K562 (cell line): Measurements from ENCODE around the gene TIMP2. TPM values are rescaled to one million over a fixed set of nuclear protein-coding genes. Genes with fewer than 3 reads are reported as not detected.

ENCODE experiments used
- ATAC-seq: fragments of 200-7000 bp; cut with Tn5 transposase; 3 replicates; pipeline ENCODE4 v1.9.1; 2020; ENCODE audit warnings: moderate library complexity
- BruUV-seq: library from RNA; stranded (reverse); fragments of 400-500 nt; replicated peaks from 2 replicates; lab custom pipeline; 2021; lab: Mats Ljungman, UMichigan
- CTCF ChIA-PET: fragments of 300-600 bp; formaldehyde crosslinking; extraction: SDS; loops from one replicate; lab custom pipeline; 2021; ENCODE audit warnings: low intra/inter-chr PET ratio; lab: Yijun Ruan, JAX
- POLR2A ChIA-PET: fragments of 300-600, 350-650 bp; sonication (Branson Sonifier 250); formaldehyde crosslinking; extraction: SDS; loops from one replicate; lab custom pipeline; 2021; ENCODE audit warnings: antibody characterized with exemption, inconsistent platforms; lab: Yijun Ruan, JAX
- DNase-seq, 4 experiments: peaks; one replicate each; pipeline versions ENCODE4 v3.0.0 to v3.0.0-alpha.2; 2011 to 2018; ENCODE audit warnings: low spot score in 3 of 4, mixed read lengths in 3 of 4; ENCODE audit errors: extremely low read depth in 1 of 4
- FAIRE-seq: peaks from 2 replicates; lab custom pipeline; 2011; peaks lifted over from hg19 to GRCh38; lab: Jason Lieb, UNC
- H2AFZ ChIP-seq: 2 replicates; pipeline ENCODE4 v1.6.0; 2011; ENCODE audit warnings: low read depth, low read length, control low read depth, inconsistent platforms
- H3K27ac ChIP-seq: fragments of 200-600 bp; 3 replicates; pipeline ENCODE4 v1.8.0; 2011; ENCODE audit warnings: low read depth, mild to moderate bottlenecking, control low read depth, inconsistent platforms, low read length, moderate library complexity, mixed read lengths; ENCODE audit errors: extremely low read depth
- H3K27me3 ChIP-seq, 2 experiments: fragments of 300-600 bp in 1 of 2; 2 replicates in 1 of 2; 3 replicates in 1 of 2; pipeline versions ENCODE4 v1.6.0 to v1.8.0; 2011; ENCODE audit warnings: inconsistent platforms in 2 of 2, low read length in 2 of 2, mild to moderate bottlenecking in 1 of 2, mixed read lengths in 1 of 2, moderate library complexity in 1 of 2; ENCODE audit not compliant: control insufficient read depth in 2 of 2, insufficient read depth in 2 of 2
- H3K36me3 ChIP-seq: fragments of 300-600 bp; 3 replicates; pipeline ENCODE4 v1.8.0; 2011; ENCODE audit warnings: mild to moderate bottlenecking, low read length, inconsistent platforms; ENCODE audit not compliant: control insufficient read depth, insufficient read depth
- H3K4me1 ChIP-seq, 2 experiments: fragments of 200-600 bp in 1 of 2; replicated peaks in 1 of 2; 2 replicates in 1 of 2; 3 replicates in 1 of 2; pipeline versions ENCODE4 v1.5.1 to v1.8.0; 2011; ENCODE audit warnings: inconsistent platforms in 2 of 2, low read length in 2 of 2, mild to moderate bottlenecking in 1 of 2, mixed read lengths in 1 of 2, moderate library complexity in 1 of 2; ENCODE audit not compliant: control insufficient read depth in 2 of 2, insufficient read depth in 2 of 2
- H3K4me2 ChIP-seq: 2 replicates; pipeline ENCODE4 v1.6.1; 2011; ENCODE audit warnings: low read length, control low read depth, inconsistent platforms, mixed read lengths; ENCODE audit not compliant: insufficient read depth
- H3K4me3 ChIP-seq: fragments of 200-600 bp; sonication (generic), shearing (Covaris generic); 2 replicates; pipeline ENCODE4 v1.5.1; 2016; ENCODE audit warnings: control low read depth, inconsistent platforms
- H3K79me2 ChIP-seq: fragments of 200-600 bp; 3 replicates; pipeline ENCODE4 v1.8.0; 2011; ENCODE audit warnings: low read length, inconsistent platforms; ENCODE audit not compliant: control insufficient read depth, insufficient read depth
- H3K9ac ChIP-seq, 2 experiments: 2 replicates each; pipeline versions ENCODE4 v1.6.0 to v1.6.1; 2011; ENCODE audit warnings: low read depth in 2 of 2, low read length in 2 of 2, control low read depth in 1 of 2, inconsistent platforms in 1 of 2, mild to moderate bottlenecking in 1 of 2, mixed read lengths in 1 of 2; ENCODE audit not compliant: insufficient read depth in 1 of 2
- H3K9me1 ChIP-seq: one replicate; pipeline ENCODE4 v1.6.0; 2011; ENCODE audit warnings: inconsistent platforms, mild to moderate bottlenecking, low read length, moderate library complexity; ENCODE audit not compliant: control insufficient read depth, insufficient read depth
- H3K9me3 ChIP-seq: replicated peaks from 2 replicates; pipeline ENCODE4 v1.5.1; 2011; ENCODE audit warnings: low read depth, low read length, inconsistent platforms; ENCODE audit not compliant: control insufficient read depth, insufficient read depth
- H4K20me1 ChIP-seq: replicated peaks from 2 replicates; pipeline ENCODE4 v1.6.1; 2011; ENCODE audit warnings: low read length, inconsistent platforms, mixed read lengths; ENCODE audit not compliant: control insufficient read depth, insufficient read depth
- BRF1 ChIP-seq: IDR thresholded peaks from 3 replicates; pipeline ENCODE4 v1.6.1; 2011; ENCODE audit warnings: borderline replicate concordance, mild to moderate bottlenecking; ENCODE audit not compliant: insufficient read length; ENCODE audit errors: extremely low read depth
- CBFB ChIP-seq: sonication (generic); formaldehyde crosslinking; IDR thresholded peaks from 2 replicates; pipeline ENCODE4 v1.4.0; 2020; ENCODE audit warnings: mild to moderate bottlenecking, missing genetic modification reagents
- E2F3 ChIP-seq: fragments of 250-450 bp; sonication (Bioruptor Pico); IDR thresholded peaks from 2 replicates; pipeline ENCODE4 v1.4.0; 2020; ENCODE audit warnings: mild to moderate bottlenecking
- ERF ChIP-seq: fragments of 450-650 bp; formaldehyde crosslinking; IDR thresholded peaks from 2 replicates; pipeline ENCODE4 v1.4.0; 2020; ENCODE audit warnings: mild to moderate bottlenecking, mixed read lengths
- MECOM ChIP-seq: fragments of 250-450 bp; sonication (Bioruptor Pico); IDR thresholded peaks from 2 replicates; pipeline ENCODE4 v1.8.0; 2022; ENCODE audit warnings: inconsistent platforms
- PHB2 ChIP-seq: fragments of 450-650 bp; IDR thresholded peaks from 2 replicates; pipeline ENCODE4 v1.6.1; 2017; ENCODE audit warnings: low read depth
- RNF2 ChIP-seq: sonication (generic); IDR thresholded peaks from 2 replicates; pipeline ENCODE4 v1.6.1; 2016
- SUPT5H ChIP-seq: fragments of 450-650 bp; IDR thresholded peaks from 2 replicates; pipeline ENCODE4 v1.6.1; 2016
- XRCC4 ChIP-seq: IDR thresholded peaks from one replicate; pipeline ENCODE4 v1.6.1; 2011; ENCODE audit not compliant: insufficient read depth, insufficient read length; ENCODE audit errors: extremely low read depth
- ZBTB12 ChIP-seq: fragments of 250-450 bp; sonication (Bioruptor Pico); IDR thresholded peaks from 2 replicates; pipeline ENCODE4 v1.4.0; 2020
- ZNF133 ChIP-seq: fragments of 250-450 bp; sonication (Bioruptor Pico); IDR thresholded peaks from 2 replicates; pipeline ENCODE4 v1.4.0; 2020; ENCODE audit warnings: mild to moderate bottlenecking
- ZNF778 ChIP-seq: fragments of 450-650 bp; formaldehyde crosslinking; IDR thresholded peaks from 2 replicates; pipeline ENCODE4 v1.4.0; 2020; ENCODE audit warnings: mild to moderate bottlenecking, moderate library complexity
- WGBS: fragments of 100-300 bp; shearing (Covaris generic); methylation state at CpG from one replicate; pipeline ENCODE4 v1.1.6; 2016; ENCODE audit warnings: low coverage, mixed read lengths; ENCODE audit not compliant: insufficient coverage; ENCODE audit errors: missing lambda C conversion rate; 5-methylcytosine and 5-hydroxymethylcytosine counted together
- in situ Hi-C: fragments of 300-500 bp; cut with MboI; formaldehyde crosslinking; loops from 4 replicates; pipeline ENCODE4 v1.15.0; 2018; ENCODE audit warnings: inconsistent platforms, mixed read lengths
- intact Hi-C: fragments of 100-400 bp; cut with micrococcal nuclease; formaldehyde crosslinking; loops from 2 replicates; pipeline ENCODE4 v1.14.2; 2022
- polyA plus RNA-seq, 8 experiments: library from polyadenylated mRNA; depleted of rRNA in 4 of 8; stranded (reverse) in 5 of 8; unstranded in 3 of 8; fragments of >200 nt; fragmentation: Nextera tagmentation in 2 of 8; fragmentation: Illumina TruSeq in 1 of 8; extraction: Ambion mirVana in 2 of 8; extraction: Trizol in 1 of 8; gene quantifications; 2 replicates each; pipeline versions ENCODE4 v1.2.1 to v1.2.3, GENCODE V29; 2011 to 2014; ENCODE audit warnings: inconsistent platforms in 1 of 8, missing spikeins in 1 of 8
- total RNA-seq, 7 experiments: library from RNA; depleted of rRNA in 6 of 7; stranded (reverse); fragments of >200 nt in 6 of 7; fragmentation: Illumina TruSeq in 2 of 7; extraction: Trizol in 2 of 7; gene quantifications; 2 replicates each; pipeline versions ENCODE4 v1.2.1 to v1.2.3, GENCODE V29; 2011 to 2021; ENCODE audit warnings: low replicate concordance in 1 of 7
- TF ChIP-seq, protein P1 (sequence below), 2 experiments: fragments of 250-450 bp in 1 of 2; fragments of 450-650 bp in 1 of 2; sonication (Bioruptor Pico) in 1 of 2; IDR thresholded peaks; 2 replicates each; pipeline versions ENCODE4 v1.6.1 to v1.8.0; 2016 to 2021; ENCODE audit warnings: mild to moderate bottlenecking in 2 of 2, moderate library complexity in 2 of 2, missing compliant biosample characterization in 1 of 2, missing genetic modification characterization in 1 of 2

Gene TIMP2
- total and polyA plus RNA-seq, 9 of the 15 experiments (the other 6 are each of a cell fraction or from before 2014, with no cell fraction given): 0.55 TPM; not detected in 8

DNA sequence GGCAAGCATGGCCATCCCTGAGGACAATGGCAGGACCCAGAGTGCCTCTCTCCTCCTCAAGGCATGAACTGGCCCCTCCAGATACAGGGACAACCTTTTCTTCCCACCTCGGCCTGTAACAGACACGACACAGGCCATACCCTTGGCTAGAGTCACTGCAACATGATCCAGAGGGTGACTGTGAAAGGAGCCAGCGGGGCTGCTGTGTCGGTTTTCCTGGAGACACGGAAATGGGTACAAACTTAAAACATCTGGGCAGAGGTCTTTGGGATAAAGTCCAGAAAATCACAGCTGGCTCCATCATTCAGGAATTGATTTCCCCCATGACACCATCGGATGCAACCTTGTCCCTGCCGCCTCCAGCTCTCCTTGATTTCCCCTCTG is 27.5 kb downstream of the TIMP2 start:
- FAIRE-seq: no peak
- Histone ChIP-seq H4K20me1 (peaks cover 4% of the 10 kb centered on the region; the same call in 1 of the 2 replicates), H3K9ac (no peak overlapping the region), H3K9me1 (peaks cover 2% of the 10 kb centered on the region), H3K27ac (no peak overlapping the region), H2AFZ (no peak overlapping the region), H3K79me2 (no peaks in the 10 kb centered on the region), H3K4me1 (peaks cover 0 to 10% of the 10 kb centered on the region in 2 experiments; a peak in 2 of 5 replicates), H3K4me2 (no peak overlapping the region), H3K4me3 (no peak overlapping the region), H3K36me3 (no peaks in the 10 kb centered on the region), H3K9me3 (no peaks in the 10 kb centered on the region; the same call in 1 of the 2 replicates), H3K27me3 (peaks cover 53 to 86% of the 10 kb centered on the region in 2 experiments)
- POLR2A ChIA-PET: interaction anchor here (0.7 kb wide), 1 partner anchor 589 kb away, joined by 4 read pairs; no protein-coding TSS in a partner anchor
- no peak for DNase-seq
- in situ Hi-C loops: no loop called here
- CTCF ChIA-PET: no interaction called here
- BruUV-seq: no TSS peak
- no peak for ATAC-seq
- WGBS: 1% methylated on average over 7 of the region's 7 CpGs
- intact Hi-C loops: no loop called here
- TF ChIP-seq PHB2 (no peak), E2F3 (CRISPR knock-in tag) (no peak), ZNF133 (no peak)

DNA sequence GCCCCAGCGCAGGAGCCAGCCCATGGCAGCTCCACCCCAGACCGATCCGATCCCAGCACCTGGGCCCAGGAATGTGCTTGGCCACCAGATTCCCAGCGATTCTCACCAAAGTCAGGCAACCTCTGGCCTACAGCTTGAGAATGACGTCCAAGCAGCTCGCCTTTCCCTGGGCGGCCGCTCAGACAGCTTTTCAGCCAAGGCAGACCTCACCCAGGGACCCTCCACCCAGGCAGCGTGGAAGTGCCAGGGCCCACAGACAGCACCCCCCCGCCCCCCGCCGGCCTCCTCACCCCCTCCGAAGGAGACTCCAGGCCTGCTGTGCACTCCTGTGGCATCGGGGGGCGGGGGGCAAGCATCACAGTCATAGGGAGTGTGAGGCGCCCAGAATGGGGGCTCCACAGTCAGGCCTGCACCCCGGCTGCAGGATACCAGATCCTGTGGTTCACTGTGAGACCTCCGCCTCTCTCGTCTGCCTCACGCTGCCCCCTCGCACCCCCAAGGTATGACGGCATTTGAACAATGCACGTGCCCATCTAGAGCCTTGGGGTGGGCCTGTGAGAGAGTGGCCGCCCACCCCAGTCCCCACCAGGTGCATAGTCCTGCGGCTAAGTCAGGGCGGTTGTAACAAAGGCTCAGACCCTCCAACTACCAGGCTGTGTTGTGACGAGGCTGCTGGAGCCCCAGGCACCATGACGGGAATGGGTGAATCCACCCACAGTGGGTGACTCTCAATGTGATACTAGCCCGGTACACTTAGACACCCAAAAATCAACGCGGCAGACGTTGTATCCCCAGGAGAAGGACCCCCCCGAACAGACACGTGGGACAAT is 28.1 kb downstream of the TIMP2 start:
- no peaks in the 10 kb centered on the region; the same call in 1 of the 2 replicates for H3K9me3 ChIP-seq
- in situ Hi-C loops (no loop called here), intact Hi-C loops (no loop called here)
- ChIA-PET CTCF (no interaction called here), POLR2A (interaction anchor here (1.7 kb wide), 1 partner anchor 10 kb away, joined by 5 read pairs; no protein-coding TSS in a partner anchor)
- ATAC-seq (no peak), DNase-seq (no peak), FAIRE-seq (no peak)
- 4% methylated on average over 28 of the region's 34 CpGs for WGBS
- H3K4me3 ChIP-seq: no peak overlapping the region
- peaks cover 0 to 10% of the 10 kb centered on the region in 2 experiments; a peak in 2 of 5 replicates for H3K4me1 ChIP-seq
- BruUV-seq: no TSS peak
- no peaks in the 10 kb centered on the region for H3K79me2 ChIP-seq
- peaks cover 2% of the 10 kb centered on the region for H3K9me1 ChIP-seq
- no peak overlapping the region for H3K27ac ChIP-seq
- H2AFZ ChIP-seq: no peak overlapping the region
- H3K36me3 ChIP-seq: no peaks in the 10 kb centered on the region
- H3K9ac ChIP-seq: no peak overlapping the region
- peaks cover 50 to 86% of the 10 kb centered on the region in 2 experiments for H3K27me3 ChIP-seq
- peaks cover 4% of the 10 kb centered on the region; the same call in 1 of the 2 replicates for H4K20me1 ChIP-seq
- H3K4me2 ChIP-seq: no peak overlapping the region
- TF ChIP-seq ZBTB12 (CRISPR knock-in tag): no peak
- TF ChIP-seq XRCC4: no peak
- TF ChIP-seq SUPT5H: no peak
- TF ChIP-seq, protein P1, sequence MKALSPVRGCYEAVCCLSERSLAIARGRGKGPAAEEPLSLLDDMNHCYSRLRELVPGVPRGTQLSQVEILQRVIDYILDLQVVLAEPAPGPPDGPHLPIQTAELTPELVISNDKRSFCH (CRISPR knock-in tag; IDR thresholded peaks at IDR 0.05): no peak
- TF ChIP-seq, protein P1 (tag; IDR thresholded peaks at IDR 0.05): no peak
- TF ChIP-seq ERF (CRISPR knock-in tag): no peak
- TF ChIP-seq ZNF778: no peak
- TF ChIP-seq BRF1: no peak
- TF ChIP-seq CBFB (CRISPR knock-in tag): no peak
- TF ChIP-seq RNF2: no peak
- TF ChIP-seq MECOM: no peak
